Measurements from ENCODE around the gene ZNF174. TPM values are rescaled to one million over a fixed set of nuclear protein-coding genes. Genes with fewer than 3 reads are reported as not detected.

Gene ZNF174
- total RNA-seq, result 10 to 100 TPM; 13.1 to 14.3 TPM

GRCh38 chr16:3400779-3401688 lies at the start of gene ZNF174, which contains the start of gene ZSCAN32:
Gene ZNF174, plus strand, starts transcription at chr16:3401215. Its CDS starts 790 bp downstream, at chr16:3402005.
Gene ZSCAN32, minus strand, starts transcription at chr16:3401004. Its CDS starts 3,447 bp downstream, at chr16:3397557.

DNA sequence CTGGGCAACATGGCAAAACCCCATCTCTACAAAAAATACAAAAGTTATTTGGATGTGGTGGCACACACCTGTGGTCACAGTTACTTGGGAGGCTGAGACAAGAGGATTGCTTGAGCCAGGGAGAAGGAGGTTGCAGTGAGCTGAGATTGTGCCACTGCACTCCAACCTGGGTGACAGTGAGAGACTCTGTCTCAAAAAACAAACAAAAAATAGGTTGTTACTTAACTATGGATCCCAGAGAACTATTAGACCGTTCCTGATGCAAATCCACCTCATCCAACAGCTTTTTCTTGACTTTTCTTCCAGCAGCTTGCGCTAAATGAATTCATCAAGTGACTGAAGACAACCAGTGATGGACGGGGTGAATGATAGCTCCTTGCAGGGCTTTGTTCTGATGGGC lies 45.4 kb upstream of the ZNF174 start, which contains the start of gene OR2C1:
TSS of gene OR2C1 (plus strand) at position 301 of the 400 bp plus-strand sequence. CDS start at position 353, 52 bp downstream.

DNA sequence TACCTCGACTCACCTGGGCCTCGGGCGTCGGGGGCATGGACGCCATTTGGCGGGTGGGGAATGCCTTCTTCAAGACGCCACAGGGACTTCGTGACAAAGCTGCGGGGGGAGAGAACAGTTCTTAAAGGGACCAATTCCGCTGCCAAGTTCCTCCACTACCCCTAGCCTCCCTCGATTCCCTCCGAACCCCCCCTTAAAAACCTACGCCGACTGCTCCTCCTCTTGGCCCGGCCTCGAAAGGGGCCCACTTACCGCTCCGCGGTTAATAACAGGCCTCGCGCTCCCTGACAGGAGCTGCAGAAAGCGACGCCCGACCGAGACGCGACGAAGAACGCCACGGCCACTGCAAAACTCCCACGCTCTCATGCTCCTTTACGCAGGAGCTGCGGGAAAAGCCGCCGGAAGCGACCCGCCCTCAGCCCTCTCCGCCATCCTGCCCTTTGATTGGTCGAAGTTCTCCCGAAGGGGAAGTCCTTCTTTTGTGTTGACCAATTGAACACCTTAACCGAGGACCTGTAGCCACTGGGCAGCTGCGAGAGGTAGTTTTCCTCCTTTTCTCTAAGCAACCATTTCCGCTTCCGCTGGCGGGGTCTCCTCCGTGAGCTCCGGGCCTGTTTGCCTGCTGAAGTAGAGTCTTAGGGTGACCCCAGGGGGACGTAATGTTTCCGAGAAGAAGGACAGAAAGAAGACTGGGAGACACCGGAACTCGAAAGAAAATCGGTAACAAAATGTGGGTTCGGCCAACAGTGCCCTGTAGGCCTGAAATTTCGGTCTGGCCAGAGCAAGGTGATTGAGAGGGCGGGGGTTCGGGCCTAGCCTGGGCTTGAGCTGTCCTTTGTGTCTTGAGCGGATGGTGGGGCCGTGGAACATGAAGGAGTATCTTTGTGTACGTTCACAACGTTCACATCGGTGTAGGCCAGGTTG lies 42.4 kb downstream of the ZNF174 start, which contains the start of the genes NAA60 and ZNF597:
TSS of gene NAA60 (plus strand) at position 573 of the 924 bp plus-strand sequence. CDS start 32,548 bp downstream, outside the sequence.
TSS of gene ZNF597 (minus strand) at position 397 of the 924 bp plus-strand sequence. CDS start at position 46, 351 bp downstream.

Other genes with a start within 250 kb of the ZNF174 start
- gene OR1F1, start 213.0 kb upstream of the ZNF174 start, total RNA-seq, result not detected
- 10 to 100 TPM; 13.4 to 13.7 TPM for gene ZNF200, start 166.1 kb upstream of the ZNF174 start, total RNA-seq
- under 1 TPM; 0.51 to 0.81 TPM for gene MEFV, start 144.6 kb upstream of the ZNF174 start, total RNA-seq
- gene ZNF263, start 117.7 kb upstream of the ZNF174 start, total RNA-seq, result 10 to 100 TPM; 23.7 to 27.2 TPM
- gene TIGD7, start 95.8 kb upstream of the ZNF174 start, total RNA-seq, result 1 to 10 TPM; 5.0 to 5.3 TPM
- gene ZNF75A, start 95.7 kb upstream of the ZNF174 start, total RNA-seq, result 10 to 100 TPM; 44.3 to 47.9 TPM
- gene OR2C1, start 45.3 kb upstream of the ZNF174 start, total RNA-seq, result not detected
- gene ZSCAN32, start 211 bp upstream of the ZNF174 start, total RNA-seq, result 10 to 100 TPM; 18.8 to 23.3 TPM
- gene ZNF597, start 42.3 kb downstream of the ZNF174 start, total RNA-seq, result 1 to 10 TPM; 2.4 to 2.5 TPM
- 10 to 100 TPM; 45.1 to 50.2 TPM for gene NAA60, start 42.5 kb downstream of the ZNF174 start, total RNA-seq
- not detected for gene C16orf90, start 94.3 kb downstream of the ZNF174 start, total RNA-seq
- 10 to 100 TPM; 33.4 to 37.5 TPM for gene CLUAP1, start 99.8 kb downstream of the ZNF174 start, total RNA-seq
- 10 to 100 TPM; 84.8 to 88.9 TPM for gene NLRC3, start 176.2 kb downstream of the ZNF174 start, total RNA-seq
- gene SLX4, start 210.4 kb downstream of the ZNF174 start, total RNA-seq, result 10 to 100 TPM; 11.1 to 11.6 TPM

All from activated naive CD4-positive, alpha-beta T cell treated with anti-CD3 and anti-CD28 coated beads, Interleukin-2, amount 10 ng/mL, durations not matched to agents 5 hours and 36 hours (primary cell).